ENCODE results near the gene ZNF182.
"Not testable (repeated sequence)": the region's sequence is repeated elsewhere in the genome, so short reads cannot be mapped to it uniquely, and the experiment has no call there.

ZNF182 gene

DNA sequence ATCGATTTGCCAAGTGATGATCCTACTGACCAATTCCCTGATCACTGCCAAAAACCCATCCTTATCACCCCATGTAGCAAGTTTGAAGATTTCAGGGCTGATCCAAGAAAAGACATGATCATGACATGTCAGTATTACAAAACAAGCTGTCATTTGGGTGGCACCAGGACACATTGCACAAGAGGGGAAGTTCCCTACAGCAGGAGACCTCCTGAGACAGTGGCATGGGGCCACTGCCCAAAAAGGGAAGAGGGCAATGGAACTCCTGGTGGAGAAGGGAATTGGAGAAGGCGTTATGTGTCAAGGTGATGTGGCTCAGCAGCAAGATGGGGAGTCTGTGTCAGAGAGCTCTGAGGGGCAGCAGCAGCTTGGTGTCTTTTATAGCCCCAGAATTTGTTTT is 43.4 kb downstream of the ZNF182 start:
- Histone ChIP-seq H3K27me3 (ENCODE audit: control insufficient read depth, insufficient read depth, low read length) (no peaks in the 10 kb centered on the region), H2AFZ (no peak overlapping the region), H3K79me2 (no peaks in the 10 kb centered on the region), H3K4me2 (ENCODE audit: low read length) (no peak overlapping the region), H3K36me3 (ENCODE audit: control insufficient read depth, insufficient read depth, low read length) (no peaks in the 10 kb centered on the region), H3K9ac (no peak overlapping the region), H3K4me3 (ENCODE audit: low read depth, low read length) (no peak overlapping the region), H3K27ac (no peak overlapping the region), H3K4me1 (no peaks in the 10 kb centered on the region), H3K9me3 (ENCODE audit: control insufficient read depth, low read length) (no peaks in the 10 kb centered on the region)
- TF ChIP-seq, protein P1, sequence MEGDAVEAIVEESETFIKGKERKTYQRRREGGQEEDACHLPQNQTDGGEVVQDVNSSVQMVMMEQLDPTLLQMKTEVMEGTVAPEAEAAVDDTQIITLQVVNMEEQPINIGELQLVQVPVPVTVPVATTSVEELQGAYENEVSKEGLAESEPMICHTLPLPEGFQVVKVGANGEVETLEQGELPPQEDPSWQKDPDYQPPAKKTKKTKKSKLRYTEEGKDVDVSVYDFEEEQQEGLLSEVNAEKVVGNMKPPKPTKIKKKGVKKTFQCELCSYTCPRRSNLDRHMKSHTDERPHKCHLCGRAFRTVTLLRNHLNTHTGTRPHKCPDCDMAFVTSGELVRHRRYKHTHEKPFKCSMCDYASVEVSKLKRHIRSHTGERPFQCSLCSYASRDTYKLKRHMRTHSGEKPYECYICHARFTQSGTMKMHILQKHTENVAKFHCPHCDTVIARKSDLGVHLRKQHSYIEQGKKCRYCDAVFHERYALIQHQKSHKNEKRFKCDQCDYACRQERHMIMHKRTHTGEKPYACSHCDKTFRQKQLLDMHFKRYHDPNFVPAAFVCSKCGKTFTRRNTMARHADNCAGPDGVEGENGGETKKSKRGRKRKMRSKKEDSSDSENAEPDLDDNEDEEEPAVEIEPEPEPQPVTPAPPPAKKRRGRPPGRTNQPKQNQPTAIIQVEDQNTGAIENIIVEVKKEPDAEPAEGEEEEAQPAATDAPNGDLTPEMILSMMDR (IDR thresholded peaks at IDR 0.05), result no peak

DNA sequence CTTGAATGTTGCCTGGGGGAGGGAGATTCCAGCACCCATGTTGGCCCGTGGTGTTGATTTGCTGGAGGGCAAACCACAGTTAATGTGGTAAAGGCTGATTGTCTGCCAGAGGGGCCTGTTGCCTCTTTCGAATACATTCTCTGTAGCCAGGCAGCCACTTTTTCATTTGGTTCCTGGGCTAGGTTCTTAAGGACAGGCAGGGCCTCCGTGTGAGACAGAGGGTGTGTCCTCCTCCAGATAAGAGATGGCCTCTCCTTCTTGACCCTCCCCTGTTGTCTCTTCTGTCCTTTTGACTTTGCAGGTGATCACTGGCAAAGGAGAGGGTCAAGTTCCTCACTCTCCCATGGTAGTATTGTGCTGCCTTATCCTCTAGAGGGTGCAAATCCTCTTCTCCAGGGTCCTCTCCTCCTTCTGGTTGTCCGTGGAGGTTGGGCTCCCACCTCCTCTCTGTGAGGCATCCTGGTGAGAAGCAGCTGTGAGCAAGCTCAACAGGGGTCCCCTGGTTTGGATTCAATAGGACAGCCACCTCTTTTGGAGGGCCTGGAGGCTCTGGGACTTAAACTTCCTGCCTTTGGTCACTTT is 44.9 kb downstream of the ZNF182 start:
- H3K36me3 ChIP-seq (ENCODE audit: control insufficient read depth, insufficient read depth, low read length), result no peaks in the 10 kb centered on the region
- no peak overlapping the region for H3K4me2 ChIP-seq (ENCODE audit: low read length)
- no peak overlapping the region for H3K9ac ChIP-seq
- H2AFZ ChIP-seq, result no peak overlapping the region
- no peak overlapping the region for H3K4me3 ChIP-seq (ENCODE audit: low read depth, low read length)
- H3K27ac ChIP-seq, result no peak overlapping the region
- H3K9me3 ChIP-seq (ENCODE audit: control insufficient read depth, low read length), result no peaks in the 10 kb centered on the region
- TF ChIP-seq, protein P1 (IDR thresholded peaks at IDR 0.05), result peak; percentile 19
- no peaks in the 10 kb centered on the region for H3K27me3 ChIP-seq (ENCODE audit: control insufficient read depth, insufficient read depth, low read length)
- no peaks in the 10 kb centered on the region for H3K4me1 ChIP-seq
- H3K79me2 ChIP-seq, result no peaks in the 10 kb centered on the region

DNA sequence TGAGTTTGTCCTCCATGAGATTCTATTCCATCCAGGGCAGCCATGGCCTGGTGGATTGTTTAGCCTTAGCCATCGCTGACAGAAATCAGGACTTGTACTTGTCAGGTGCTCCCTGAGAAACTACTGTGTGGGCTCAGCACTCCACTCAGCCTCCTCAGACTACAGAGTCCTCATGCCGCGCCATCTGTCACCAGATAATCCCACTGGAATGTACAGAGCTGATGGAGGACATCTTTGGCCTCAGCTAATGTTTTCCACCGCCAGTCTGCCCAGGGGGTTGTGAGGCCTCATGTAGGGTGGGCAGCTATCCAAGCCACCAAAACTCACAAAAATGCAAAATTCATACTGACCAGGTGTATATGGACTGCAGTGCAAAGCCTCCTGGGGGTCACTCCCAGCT is 45.6 kb downstream of the ZNF182 start:
- not testable (repeated sequence) for H3K4me2 ChIP-seq (ENCODE audit: low read length); H3K36me3 ChIP-seq (ENCODE audit: control insufficient read depth, insufficient read depth, low read length); H3K4me1 ChIP-seq; H3K4me3 ChIP-seq (ENCODE audit: low read depth, low read length); H3K9ac ChIP-seq; H3K27me3 ChIP-seq (ENCODE audit: control insufficient read depth, insufficient read depth, low read length); H3K79me2 ChIP-seq; H3K27ac ChIP-seq; H2AFZ ChIP-seq; H3K9me3 ChIP-seq (ENCODE audit: control insufficient read depth, low read length)

DNA sequence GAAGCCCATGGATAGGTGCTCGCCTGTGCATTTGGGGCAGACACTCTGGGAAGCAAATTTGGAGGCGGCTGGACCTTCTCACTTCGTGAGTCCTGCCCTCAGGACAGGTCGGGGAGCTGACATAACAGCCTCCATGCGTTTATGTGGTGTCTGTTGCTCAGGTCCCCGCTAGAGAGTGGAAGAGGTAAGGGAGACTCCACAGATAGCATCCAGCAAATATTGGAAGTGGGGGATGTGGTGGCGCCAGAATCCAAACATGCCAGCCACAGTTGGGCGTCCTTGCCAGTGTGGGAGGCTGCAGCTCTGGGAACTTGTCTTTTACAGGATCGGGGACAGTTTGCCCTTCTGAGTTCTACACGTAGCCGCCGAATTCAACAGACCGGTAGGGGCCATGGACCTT is 47.8 kb downstream of the ZNF182 start:
- no peak overlapping the region for H3K9ac ChIP-seq
- H3K4me1 ChIP-seq, result no peaks in the 10 kb centered on the region
- H3K27me3 ChIP-seq (ENCODE audit: control insufficient read depth, insufficient read depth, low read length), result no peaks in the 10 kb centered on the region
- H2AFZ ChIP-seq, result no peak overlapping the region
- no peaks in the 10 kb centered on the region for H3K36me3 ChIP-seq (ENCODE audit: control insufficient read depth, insufficient read depth, low read length)
- H3K79me2 ChIP-seq, result no peaks in the 10 kb centered on the region
- H3K27ac ChIP-seq, result no peak overlapping the region
- H3K4me2 ChIP-seq (ENCODE audit: low read length), result no peak overlapping the region
- H3K4me3 ChIP-seq (ENCODE audit: low read depth, low read length), result no peak overlapping the region
- TF ChIP-seq, protein P1 (IDR thresholded peaks at IDR 0.05), result no peak
- no peaks in the 10 kb centered on the region for H3K9me3 ChIP-seq (ENCODE audit: control insufficient read depth, low read length)

DNA sequence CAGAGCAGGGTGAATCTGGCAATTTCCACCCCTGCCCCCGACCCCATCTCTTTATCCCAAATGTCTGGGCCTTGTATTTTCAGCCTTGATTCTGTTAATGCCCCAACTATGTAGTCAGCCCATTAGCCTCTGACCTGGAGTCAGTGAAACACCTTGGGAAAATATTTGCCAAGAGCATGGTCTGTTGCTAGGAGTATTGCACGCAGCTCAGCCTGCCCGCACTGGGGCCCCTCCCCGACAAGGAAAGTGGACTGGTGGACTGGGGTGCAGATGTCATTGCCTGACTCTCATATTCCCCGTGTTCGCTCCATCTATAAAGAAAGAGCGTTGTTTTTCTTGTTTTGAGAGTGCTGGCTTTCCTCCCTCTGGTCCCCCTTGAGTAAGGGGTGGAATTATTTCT is 48.5 kb downstream of the ZNF182 start:
- H3K36me3 ChIP-seq (ENCODE audit: control insufficient read depth, insufficient read depth, low read length); H3K27ac ChIP-seq; H3K9ac ChIP-seq; H3K27me3 ChIP-seq (ENCODE audit: control insufficient read depth, insufficient read depth, low read length); H3K4me1 ChIP-seq; H3K4me2 ChIP-seq (ENCODE audit: low read length); H3K79me2 ChIP-seq; H3K9me3 ChIP-seq (ENCODE audit: control insufficient read depth, low read length); H3K4me3 ChIP-seq (ENCODE audit: low read depth, low read length); H2AFZ ChIP-seq: not testable (repeated sequence)

DNA sequence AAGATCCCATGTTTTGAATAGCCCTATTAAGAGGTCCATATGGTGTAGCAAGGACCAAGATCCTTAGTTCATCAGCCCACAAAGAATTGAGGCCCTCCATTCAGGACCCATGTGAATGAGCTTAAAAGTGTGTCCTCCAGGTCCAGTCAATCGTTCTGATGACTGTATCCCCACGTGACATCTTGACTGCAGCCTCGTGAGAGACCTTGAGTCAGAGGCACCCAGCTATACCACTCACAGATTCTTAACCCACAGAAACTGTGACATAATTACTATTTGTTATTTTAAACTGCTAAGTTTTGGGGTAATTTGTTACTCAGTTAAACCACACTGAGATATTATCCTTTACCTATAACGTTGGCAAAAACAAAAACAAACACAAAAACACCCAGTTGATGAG is 62.4 kb downstream of the ZNF182 start:
- H3K4me3 ChIP-seq (ENCODE audit: low read depth, low read length), result no peak overlapping the region
- H3K4me2 ChIP-seq (ENCODE audit: low read length), result no peak overlapping the region
- H3K9ac ChIP-seq, result no peak overlapping the region
- no peak overlapping the region for H2AFZ ChIP-seq
- no peaks in the 10 kb centered on the region for H3K36me3 ChIP-seq (ENCODE audit: control insufficient read depth, insufficient read depth, low read length)
- H3K79me2 ChIP-seq, result no peaks in the 10 kb centered on the region
- no peak overlapping the region for H3K27ac ChIP-seq
- H3K4me1 ChIP-seq, result no peaks in the 10 kb centered on the region
- no peaks in the 10 kb centered on the region for H3K27me3 ChIP-seq (ENCODE audit: control insufficient read depth, insufficient read depth, low read length)
- no peaks in the 10 kb centered on the region for H3K9me3 ChIP-seq (ENCODE audit: control insufficient read depth, low read length)
- TF ChIP-seq, protein P1 (IDR thresholded peaks at IDR 0.05), result no peak

Measured in parathyroid adenoma (tissue), 2 donors.